Endodermal cell (in vitro differentiated cells): ENCODE results near the gene CDH4. TPM values are rescaled to one million over a fixed set of nuclear protein-coding genes. Genes with fewer than 3 reads are reported as not detected.

ENCODE experiments used
- DNase-seq: peaks from one replicate; pipeline ENCODE4 v3.0.0-alpha.2; 2017
- H3K27ac ChIP-seq: 2 replicates; pipeline ENCODE4 v1.5.1; 2013; ENCODE audit warnings: mild to moderate bottlenecking, low read depth, low read length, moderate library complexity
- H3K27me3 ChIP-seq: 2 replicates; pipeline ENCODE4 v1.6.1; 2013; ENCODE audit warnings: mild to moderate bottlenecking, low read length, moderate library complexity; ENCODE audit not compliant: insufficient read depth, control insufficient read depth, poor library complexity, severe bottlenecking
- H3K36me3 ChIP-seq: 2 replicates; pipeline ENCODE4 v1.7.0; 2013; ENCODE audit warnings: mild to moderate bottlenecking, low read length, moderate library complexity; ENCODE audit not compliant: control insufficient read depth, insufficient read depth
- H3K4me1 ChIP-seq: one replicate; pipeline ENCODE4 v1.7.0; 2013; ENCODE audit warnings: low read length; ENCODE audit not compliant: control insufficient read depth, insufficient read depth
- H3K4me3 ChIP-seq: 2 replicates; pipeline ENCODE4 v1.5.1; 2013; ENCODE audit warnings: mild to moderate bottlenecking, low read length, moderate library complexity
- H3K9ac ChIP-seq: 2 replicates; pipeline ENCODE4 v1.6.1; 2013; ENCODE audit warnings: mild to moderate bottlenecking, low read length, moderate library complexity; ENCODE audit not compliant: poor library complexity, severe bottlenecking; ENCODE audit errors: extremely low read depth
- H3K9me3 ChIP-seq: 2 replicates; pipeline ENCODE4 v1.6.1; 2013; ENCODE audit warnings: mild to moderate bottlenecking, low read length, moderate library complexity; ENCODE audit not compliant: control insufficient read depth
- H3K27ac Mint-ChIP-seq: 2 replicates; pipeline ENCODE4 v1.8.0; 2020; ENCODE audit warnings: mixed read lengths
- H3K27me3 Mint-ChIP-seq: 2 replicates; pipeline ENCODE4 v1.8.0; 2021; ENCODE audit warnings: mild to moderate bottlenecking, mixed read lengths; ENCODE audit not compliant: insufficient read depth
- H3K36me3 Mint-ChIP-seq: 2 replicates; pipeline ENCODE4 v1.8.0; 2020; ENCODE audit warnings: low read depth, mixed read lengths
- H3K4me1 Mint-ChIP-seq: 2 replicates; pipeline ENCODE4 v1.8.0; 2020; ENCODE audit warnings: mixed read lengths
- H3K4me3 Mint-ChIP-seq: 2 replicates; pipeline ENCODE4 v1.8.0; 2020; ENCODE audit warnings: mild to moderate bottlenecking, moderate library complexity, mixed read lengths
- H3K9me3 Mint-ChIP-seq: 2 replicates; pipeline ENCODE4 v1.8.0; 2020; ENCODE audit warnings: mild to moderate bottlenecking, mixed read lengths
- WGBS, 2 experiments: methylation state at CpG; one replicate each; pipeline versions ENCODE4 v1.1.5 to v1.1.7; 2013; ENCODE audit warnings: missing lambda C conversion rate in 2 of 2, mixed read lengths in 1 of 2; ENCODE audit not compliant: insufficient coverage in 1 of 2, insufficient read length in 1 of 2; 5-methylcytosine and 5-hydroxymethylcytosine counted together
- total RNA-seq, 2 donors: library from RNA; stranded (reverse); fragmentation: NEBNext Ultra II Directional in 1 of 2; extraction: Animal tissue kit (Norgen Biotek cat#: 25700) in 1 of 2; gene quantifications; 2 replicates in 1 of 2; 3 replicates in 1 of 2; pipeline ENCODE4 v1.2.1, GENCODE V29; 2021
- TF ChIP-seq, protein P1 (sequence below): fragments of 200-600 bp; sonication (generic); conservative IDR thresholded peaks from 2 replicates; pipeline ENCODE4 v1.5.0; 2021; ENCODE audit warnings: antibody characterized with exemption, mild to moderate bottlenecking

CDH4 gene
- total RNA-seq, 2 donors from 2014 or later, result 1.8 to 5.8 TPM

DNA sequence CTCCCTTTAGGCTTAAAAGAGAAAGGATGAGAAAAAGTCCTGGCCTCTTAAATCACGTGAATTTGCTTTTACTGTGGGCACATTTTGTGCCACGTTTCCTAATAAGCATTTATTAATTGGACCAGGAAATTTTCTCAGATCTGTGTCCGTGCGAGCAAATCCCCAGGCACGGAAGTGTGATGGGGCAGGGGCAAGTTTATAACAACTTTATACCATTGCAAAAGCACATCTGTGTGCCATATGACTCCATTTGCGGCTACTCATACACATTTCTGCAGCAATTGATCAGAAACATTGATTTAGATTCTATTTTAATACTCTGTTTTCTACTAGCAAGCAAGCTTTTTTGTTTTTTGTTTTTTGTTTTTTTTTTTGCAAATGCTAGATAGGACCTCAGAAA is 440.4 kb downstream of the CDH4 start:
- no peak overlapping the region for H3K27ac ChIP-seq
- no peak overlapping the region for H3K4me3 Mint-ChIP-seq
- no peaks in the 10 kb centered on the region for H3K36me3 ChIP-seq
- H3K36me3 Mint-ChIP-seq, result no peaks in the 10 kb centered on the region
- no peaks in the 10 kb centered on the region for H3K4me1 Mint-ChIP-seq
- no peaks in the 10 kb centered on the region for H3K9me3 ChIP-seq
- H3K4me3 ChIP-seq, result no peak overlapping the region
- H3K9me3 Mint-ChIP-seq, result no peaks in the 10 kb centered on the region
- no peaks in the 10 kb centered on the region for H3K27me3 ChIP-seq
- no peaks in the 10 kb centered on the region for H3K4me1 ChIP-seq
- peaks cover 27% of the 10 kb centered on the region for H3K27me3 Mint-ChIP-seq
- H3K9ac ChIP-seq, result no peak overlapping the region
- WGBS, 2 experiments, result 94 to 96% methylated on average over 5 to 6 of the region's 6 CpGs
- no peak overlapping the region for H3K27ac Mint-ChIP-seq
- DNase-seq, result no peak
- TF ChIP-seq, protein P1, sequence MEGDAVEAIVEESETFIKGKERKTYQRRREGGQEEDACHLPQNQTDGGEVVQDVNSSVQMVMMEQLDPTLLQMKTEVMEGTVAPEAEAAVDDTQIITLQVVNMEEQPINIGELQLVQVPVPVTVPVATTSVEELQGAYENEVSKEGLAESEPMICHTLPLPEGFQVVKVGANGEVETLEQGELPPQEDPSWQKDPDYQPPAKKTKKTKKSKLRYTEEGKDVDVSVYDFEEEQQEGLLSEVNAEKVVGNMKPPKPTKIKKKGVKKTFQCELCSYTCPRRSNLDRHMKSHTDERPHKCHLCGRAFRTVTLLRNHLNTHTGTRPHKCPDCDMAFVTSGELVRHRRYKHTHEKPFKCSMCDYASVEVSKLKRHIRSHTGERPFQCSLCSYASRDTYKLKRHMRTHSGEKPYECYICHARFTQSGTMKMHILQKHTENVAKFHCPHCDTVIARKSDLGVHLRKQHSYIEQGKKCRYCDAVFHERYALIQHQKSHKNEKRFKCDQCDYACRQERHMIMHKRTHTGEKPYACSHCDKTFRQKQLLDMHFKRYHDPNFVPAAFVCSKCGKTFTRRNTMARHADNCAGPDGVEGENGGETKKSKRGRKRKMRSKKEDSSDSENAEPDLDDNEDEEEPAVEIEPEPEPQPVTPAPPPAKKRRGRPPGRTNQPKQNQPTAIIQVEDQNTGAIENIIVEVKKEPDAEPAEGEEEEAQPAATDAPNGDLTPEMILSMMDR, result no peak

DNA sequence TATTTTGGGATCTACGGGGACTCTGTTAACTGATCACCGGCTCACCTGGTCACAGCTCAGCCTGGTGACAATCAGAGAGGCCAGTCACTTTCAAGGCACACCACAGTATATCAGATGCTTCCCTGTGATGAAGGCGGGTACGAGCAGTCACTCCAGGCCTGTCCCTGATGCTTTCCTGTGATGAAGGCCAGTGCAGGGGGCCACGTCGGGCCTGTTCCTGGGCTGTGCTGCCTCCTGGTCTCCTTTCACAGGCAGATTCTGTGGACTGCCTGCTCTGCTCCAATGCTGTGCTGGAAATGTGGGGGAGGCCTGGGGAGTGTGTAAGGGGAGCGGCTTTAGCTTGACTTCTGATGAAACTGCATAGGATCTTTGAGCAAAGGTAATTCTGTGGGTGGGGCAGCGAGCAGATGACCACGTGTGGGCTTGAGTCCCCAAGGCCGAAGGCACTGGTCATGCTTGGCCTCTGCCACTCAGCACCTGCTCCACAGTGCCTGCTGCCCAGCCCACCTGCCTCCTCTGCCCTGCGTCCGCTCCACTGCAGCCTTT is 441.1 kb downstream of the CDH4 start:
- H3K9me3 Mint-ChIP-seq, result no peaks in the 10 kb centered on the region

DNA sequence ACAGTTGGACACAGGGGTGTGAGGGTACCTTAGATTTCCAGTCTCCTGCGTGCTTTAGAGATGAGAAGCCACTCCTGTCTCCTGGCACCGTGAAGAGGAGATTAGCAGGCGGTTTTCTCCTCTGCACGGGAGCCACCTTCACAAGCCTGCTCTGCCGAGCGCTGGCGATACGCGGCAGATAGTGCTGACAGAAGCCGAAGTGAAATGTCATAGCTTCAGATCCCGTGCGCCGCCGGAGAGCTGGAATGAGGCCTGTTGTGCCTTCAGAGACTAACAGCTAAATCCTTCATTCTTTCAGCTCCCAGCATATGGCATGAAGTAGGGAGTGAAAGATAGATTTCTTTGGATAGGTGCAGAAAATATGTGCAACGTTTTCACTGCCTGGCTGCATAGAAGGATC is 442.6 kb downstream of the CDH4 start:
- peaks cover 24% of the 10 kb centered on the region for H3K27me3 Mint-ChIP-seq
- H3K27ac ChIP-seq, result no peak overlapping the region
- WGBS, 2 experiments, result 92 to 94% methylated on average over 15 of the region's 15 CpGs
- TF ChIP-seq, protein P1, result no peak
- no peak overlapping the region for H3K27ac Mint-ChIP-seq
- H3K4me3 Mint-ChIP-seq, result no peak overlapping the region
- DNase-seq, result no peak
- H3K4me1 Mint-ChIP-seq, result no peaks in the 10 kb centered on the region
- no peaks in the 10 kb centered on the region for H3K36me3 Mint-ChIP-seq
- no peak overlapping the region for H3K9ac ChIP-seq
- no peaks in the 10 kb centered on the region for H3K36me3 ChIP-seq
- no peak overlapping the region for H3K4me3 ChIP-seq
- H3K27me3 ChIP-seq, result no peaks in the 10 kb centered on the region
- H3K9me3 ChIP-seq, result no peaks in the 10 kb centered on the region
- H3K9me3 Mint-ChIP-seq, result no peaks in the 10 kb centered on the region
- H3K4me1 ChIP-seq, result no peaks in the 10 kb centered on the region

More for the DNA sequence above, 441.1 kb downstream of the CDH4 start:
- Histone ChIP-seq H3K9ac (no peak overlapping the region), H3K4me3 (no peak overlapping the region), H3K27me3 (no peaks in the 10 kb centered on the region), H3K27ac (no peak overlapping the region), H3K36me3 (no peaks in the 10 kb centered on the region), H3K4me1 (no peaks in the 10 kb centered on the region), H3K9me3 (no peaks in the 10 kb centered on the region)
- H3K27me3 Mint-ChIP-seq, result peaks cover 30% of the 10 kb centered on the region
- no peaks in the 10 kb centered on the region for H3K4me1 Mint-ChIP-seq
- H3K27ac Mint-ChIP-seq, result no peak overlapping the region
- H3K4me3 Mint-ChIP-seq, result no peak overlapping the region
- WGBS, 2 experiments, result 86 to 87% methylated on average over 7 to 12 of the region's 12 CpGs
- DNase-seq, result no peak
- TF ChIP-seq, protein P1, result no peak
- H3K36me3 Mint-ChIP-seq, result no peaks in the 10 kb centered on the region
